ENCODE measurements around the gene FAHD1. TPM values are rescaled to one million over a fixed set of nuclear protein-coding genes. Genes with fewer than 3 reads are reported as not detected.

The FAHD1 gene
- polyA plus RNA-seq, 1 donor from 2014 or later, result 73.5 TPM

DNA sequence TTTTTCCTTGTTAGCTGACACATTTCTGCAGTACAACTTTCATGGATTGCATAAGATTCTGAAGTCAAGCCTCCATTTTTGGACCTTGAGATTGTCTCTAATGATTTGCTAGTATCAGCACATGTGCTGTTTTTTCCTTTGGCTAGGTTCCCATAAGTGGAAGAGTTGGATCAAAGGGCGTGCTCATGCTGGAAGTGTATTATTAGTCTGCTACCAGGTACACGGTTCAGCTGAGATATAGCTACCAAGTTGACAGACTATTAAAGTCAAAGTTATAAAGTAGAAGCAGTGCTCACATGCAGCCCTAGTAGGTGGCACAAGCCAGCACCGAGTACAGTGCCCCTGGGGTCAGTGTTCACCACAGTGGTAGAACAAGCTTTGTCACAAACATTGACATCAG lies 3.2 kb downstream of the FAHD1 start:
- Histone ChIP-seq H3F3A (ENCODE audit: insufficient read depth, low read length, poor library complexity, severe bottlenecking) (no peaks in the 10 kb centered on the region), H3K4me2 (ENCODE audit: low read length) (no peak overlapping the region), H3K9me2 (ENCODE audit: insufficient read depth, low read length) (no peaks in the 10 kb centered on the region), H3K27ac (ENCODE audit: low read length) (no peak overlapping the region), H2AFZ (ENCODE audit: low read depth, low read length) (no peak overlapping the region), H3K27me3 (ENCODE audit: insufficient read depth, low read depth, low read length) (no peaks in the 10 kb centered on the region), H3K9me3 (ENCODE audit: low read length) (no peaks in the 10 kb centered on the region), H3K9ac (ENCODE audit: low read length) (no peak overlapping the region), H3K4me3 (ENCODE audit: low read length) (no peak overlapping the region), H3K36me3 (ENCODE audit: insufficient read depth, low read length) (no peaks in the 10 kb centered on the region), H3K79me2 (replicated peaks; ENCODE audit: insufficient read depth, low read length) (peaks cover 27% of the 10 kb centered on the region), H4K20me1 (ENCODE audit: insufficient read depth) (no peaks in the 10 kb centered on the region)
- TF ChIP-seq POLR2AphosphoS5 (IDR thresholded peaks at IDR 0.05) (no peak), EP300 (conservative IDR thresholded peaks at IDR 0.05; ENCODE audit: poor library complexity, severe bottlenecking) (no peak), TAF1 (IDR thresholded peaks at IDR 0.05; ENCODE audit: low read depth) (no peak), EZH2 (IDR thresholded peaks at IDR 0.05; ENCODE audit: borderline replicate concordance, insufficient read depth, low read length, poor library complexity, severe bottlenecking) (no peak), REST (IDR thresholded peaks at IDR 0.05; ENCODE audit: borderline replicate concordance) (no peak), SMC3 (conservative IDR thresholded peaks at IDR 0.05; ENCODE audit: poor library complexity) (no peak), RAD21 (conservative IDR thresholded peaks at IDR 0.05) (no peak), MXI1 (conservative IDR thresholded peaks at IDR 0.05; ENCODE audit: poor library complexity, severe bottlenecking) (no peak)
- TF ChIP-seq, protein P1, sequence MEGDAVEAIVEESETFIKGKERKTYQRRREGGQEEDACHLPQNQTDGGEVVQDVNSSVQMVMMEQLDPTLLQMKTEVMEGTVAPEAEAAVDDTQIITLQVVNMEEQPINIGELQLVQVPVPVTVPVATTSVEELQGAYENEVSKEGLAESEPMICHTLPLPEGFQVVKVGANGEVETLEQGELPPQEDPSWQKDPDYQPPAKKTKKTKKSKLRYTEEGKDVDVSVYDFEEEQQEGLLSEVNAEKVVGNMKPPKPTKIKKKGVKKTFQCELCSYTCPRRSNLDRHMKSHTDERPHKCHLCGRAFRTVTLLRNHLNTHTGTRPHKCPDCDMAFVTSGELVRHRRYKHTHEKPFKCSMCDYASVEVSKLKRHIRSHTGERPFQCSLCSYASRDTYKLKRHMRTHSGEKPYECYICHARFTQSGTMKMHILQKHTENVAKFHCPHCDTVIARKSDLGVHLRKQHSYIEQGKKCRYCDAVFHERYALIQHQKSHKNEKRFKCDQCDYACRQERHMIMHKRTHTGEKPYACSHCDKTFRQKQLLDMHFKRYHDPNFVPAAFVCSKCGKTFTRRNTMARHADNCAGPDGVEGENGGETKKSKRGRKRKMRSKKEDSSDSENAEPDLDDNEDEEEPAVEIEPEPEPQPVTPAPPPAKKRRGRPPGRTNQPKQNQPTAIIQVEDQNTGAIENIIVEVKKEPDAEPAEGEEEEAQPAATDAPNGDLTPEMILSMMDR (IDR thresholded peaks at IDR 0.05; ENCODE audit: poor library complexity, severe bottlenecking), result no peak

- no peaks in the 10 kb centered on the region for H3F3A ChIP-seq (ENCODE audit: insufficient read depth, low read length, poor library complexity, severe bottlenecking)
- no peaks in the 10 kb centered on the region for H3K9me2 ChIP-seq (ENCODE audit: insufficient read depth, low read length)
- H2AFZ ChIP-seq (ENCODE audit: low read depth, low read length), result no peak overlapping the region
- no peak for TF ChIP-seq EZH2 (IDR thresholded peaks at IDR 0.05; ENCODE audit: borderline replicate concordance, insufficient read depth, low read length, poor library complexity, severe bottlenecking)
- no peak for TF ChIP-seq RAD21 (conservative IDR thresholded peaks at IDR 0.05)
- no peak for TF ChIP-seq POLR2AphosphoS5 (IDR thresholded peaks at IDR 0.05)
- no peak for TF ChIP-seq MXI1 (conservative IDR thresholded peaks at IDR 0.05; ENCODE audit: poor library complexity, severe bottlenecking)
- TF ChIP-seq SMC3 (conservative IDR thresholded peaks at IDR 0.05; ENCODE audit: poor library complexity), result no peak
- TF ChIP-seq EP300 (conservative IDR thresholded peaks at IDR 0.05; ENCODE audit: poor library complexity, severe bottlenecking), result no peak
- TF ChIP-seq REST (IDR thresholded peaks at IDR 0.05; ENCODE audit: borderline replicate concordance), result no peak
- no peak for TF ChIP-seq TAF1 (IDR thresholded peaks at IDR 0.05; ENCODE audit: low read depth)
- TF ChIP-seq, protein P1 (IDR thresholded peaks at IDR 0.05; ENCODE audit: poor library complexity, severe bottlenecking), result no peak
- no peak overlapping the region for H3K27ac ChIP-seq (ENCODE audit: low read length)
- no peaks in the 10 kb centered on the region for H3K27me3 ChIP-seq (ENCODE audit: insufficient read depth, low read depth, low read length)
- H3K36me3 ChIP-seq (ENCODE audit: insufficient read depth, low read length), result no peaks in the 10 kb centered on the region
- no peak overlapping the region for H3K4me2 ChIP-seq (ENCODE audit: low read length)
- H3K79me2 ChIP-seq (replicated peaks; ENCODE audit: insufficient read depth, low read length), result peaks cover 23% of the 10 kb centered on the region
- H3K9ac ChIP-seq (ENCODE audit: low read length), result no peak overlapping the region
- no peaks in the 10 kb centered on the region for H3K9me3 ChIP-seq (ENCODE audit: low read length)
- H4K20me1 ChIP-seq (ENCODE audit: insufficient read depth), result no peaks in the 10 kb centered on the region
- H3K4me3 ChIP-seq (ENCODE audit: low read length), result no peak overlapping the region
Measured at GRCh38 chr16:1831186-1832075, 4.4 kb downstream of the FAHD1 start.

Data from neural cell (in vitro differentiated cells).